ENCODE measurements around the gene CFAP210. TPM values are rescaled to one million over a fixed set of nuclear protein-coding genes. Genes with fewer than 3 reads are reported as not detected.

Gene CFAP210, protein sequence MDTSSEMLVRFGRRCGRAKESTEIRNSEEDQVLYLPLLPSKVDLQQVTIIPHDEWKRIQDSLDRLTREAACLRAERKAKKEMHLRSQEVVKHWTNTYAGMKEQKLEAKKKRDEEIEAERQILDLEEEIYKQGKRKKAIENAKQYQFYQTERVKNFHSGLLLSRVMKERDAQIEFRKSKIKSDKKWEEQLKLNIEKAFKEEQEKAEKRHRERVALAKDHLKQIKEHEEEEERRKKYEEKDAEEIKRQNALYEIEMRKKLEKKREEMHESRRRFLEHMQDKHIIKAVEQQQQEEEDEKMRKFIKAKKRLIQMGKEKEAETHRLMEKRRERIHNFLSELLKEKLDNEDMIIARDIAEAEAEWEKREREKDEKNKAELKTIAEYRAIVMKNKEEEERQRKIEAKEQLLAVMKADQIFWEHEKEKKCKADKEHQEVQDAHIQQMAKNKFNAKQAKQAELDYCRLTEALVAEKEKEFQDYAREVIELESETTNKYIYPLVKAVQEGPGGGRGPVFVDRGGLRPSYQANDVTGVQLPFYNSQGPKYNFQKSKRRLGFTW
- polyA plus RNA-seq (ENCODE audit: insufficient read length in 4 of 4): 1 to 10 TPM; 1.6 to 3.1 (median 2.6) TPM

DNA sequence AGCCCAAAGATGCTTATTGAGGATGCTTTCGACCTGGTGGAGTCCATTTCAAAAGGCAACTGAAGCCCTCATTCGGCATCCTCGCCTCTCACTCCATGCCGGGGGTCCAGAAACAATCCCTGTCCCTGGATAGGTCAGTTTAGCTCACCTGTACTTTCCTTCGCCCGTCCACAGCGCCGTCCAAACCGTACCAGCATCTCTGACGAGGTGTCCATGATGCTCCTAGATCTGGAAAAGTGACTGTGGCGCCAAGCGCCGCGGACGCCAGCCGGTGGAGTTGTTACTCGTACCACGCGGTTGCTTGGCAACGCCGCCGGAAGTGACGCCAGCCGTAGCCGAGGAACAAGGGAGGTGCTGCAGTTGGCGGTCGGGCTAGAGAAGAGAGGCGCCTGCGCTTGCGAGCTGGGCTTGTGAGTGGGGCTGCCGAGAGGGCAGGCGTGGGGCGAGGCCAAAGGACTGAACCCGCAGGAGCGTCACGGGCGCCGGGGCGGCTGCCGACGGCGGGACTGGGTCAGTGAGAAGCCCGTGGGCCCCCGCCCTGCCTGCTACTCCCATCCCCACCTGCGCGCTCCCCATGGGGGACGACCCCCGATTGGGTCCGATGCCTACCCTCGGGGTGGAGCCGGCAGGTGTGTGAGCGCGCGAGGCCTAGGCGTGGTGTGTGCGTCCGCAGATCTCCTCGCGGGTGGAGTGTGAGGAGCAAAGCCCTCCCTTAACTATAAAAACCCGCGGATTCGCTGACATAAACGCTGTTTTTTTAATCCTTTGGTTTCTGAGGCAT lies at the start of gene CFAP210, which contains the start of gene PHOSPHO2:
TSS of gene CFAP210 (minus strand) at position 293 of the 781 bp plus-strand sequence. CDS start at position 215, 78 bp downstream.
TSS of gene PHOSPHO2 (plus strand) at position 357 of the 781 bp plus-strand sequence. CDS start 6,503 bp downstream, outside the sequence.
- peak; percentile 80 to 92 (median 90) for DNase-seq (ENCODE audit: low read depth in 4 of 4, low spot score in 2 of 4)

DNA sequence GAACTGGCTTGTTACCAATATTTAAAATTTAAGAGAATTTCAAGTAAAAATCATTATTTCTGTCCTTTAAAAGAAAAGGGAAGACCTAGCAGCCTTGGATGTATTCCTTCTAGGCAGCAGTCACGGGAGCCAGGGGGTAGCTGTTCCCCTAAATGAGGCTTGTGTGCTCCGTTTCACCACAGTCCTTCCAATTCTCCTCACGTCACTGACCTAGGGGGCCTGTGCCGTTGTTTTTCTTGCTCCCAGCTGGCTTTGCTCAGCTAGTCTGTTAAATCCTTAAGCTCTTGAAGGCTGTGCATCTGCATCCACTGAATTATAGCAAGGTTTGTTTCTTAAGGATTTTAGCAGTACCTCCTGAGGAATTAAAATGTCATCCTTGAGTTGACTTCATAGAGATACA lies 49.3 kb upstream of the CFAP210 start:
- peak in 1 of 4 donors; percentile 52 for DNase-seq (ENCODE audit: low read depth in 4 of 4, low spot score in 2 of 4)

DNA sequence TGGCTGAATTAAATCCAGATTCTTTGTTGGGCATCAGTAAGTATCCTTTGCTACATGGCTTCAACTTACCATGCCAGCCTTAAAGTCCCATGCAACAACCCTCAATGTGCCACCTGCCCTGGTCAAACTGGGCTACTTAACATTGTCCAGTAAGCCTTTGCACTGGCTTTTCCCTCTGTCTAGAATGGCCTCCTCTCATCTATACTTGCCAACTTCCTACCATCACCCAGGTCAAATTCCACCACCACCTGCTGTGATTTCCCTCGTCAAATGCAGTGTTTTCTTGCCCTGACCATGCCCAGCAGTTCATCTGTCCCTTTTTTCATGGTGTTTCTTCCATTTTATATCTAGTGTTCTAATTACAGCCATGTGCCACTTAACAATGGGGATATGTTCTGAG lies 45.1 kb upstream of the CFAP210 start:
- no peak for DNase-seq (ENCODE audit: low read depth in 4 of 4, low spot score in 2 of 4)

DNA sequence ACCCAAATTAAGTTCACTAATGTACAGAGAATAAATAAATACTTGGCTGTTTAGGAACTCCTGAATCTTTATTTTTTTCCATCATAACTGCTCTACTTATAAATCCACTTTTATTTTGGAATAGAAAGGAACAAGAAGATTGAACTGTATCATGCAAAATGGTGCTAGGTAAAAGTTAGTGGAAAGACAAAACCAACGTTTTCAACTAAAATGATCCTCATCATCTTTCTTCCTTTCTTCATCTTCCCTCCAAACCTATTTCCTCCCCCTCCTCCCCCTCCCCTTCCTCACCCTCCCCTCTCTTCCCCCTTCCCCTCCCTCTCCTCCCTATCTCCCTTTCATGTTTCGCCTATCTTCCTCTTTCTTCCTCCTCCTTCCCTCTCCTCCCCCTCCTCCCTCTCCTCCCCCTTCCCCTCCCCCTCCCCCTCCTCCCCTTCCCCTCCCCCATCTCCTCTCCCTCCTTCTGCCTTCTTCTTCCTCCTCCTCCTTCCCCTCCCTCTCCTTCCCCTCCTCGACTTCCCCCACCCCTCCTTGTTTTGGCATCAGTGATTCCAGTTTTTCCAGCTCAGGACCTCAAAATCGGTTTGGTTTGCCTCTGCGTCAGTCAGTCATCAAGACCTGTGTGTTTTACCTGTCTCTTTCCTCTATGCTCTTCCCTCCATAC lies 44.5 kb upstream of the CFAP210 start:
- no peak for DNase-seq (ENCODE audit: low read depth in 4 of 4, low spot score in 2 of 4)

- DNase-seq (ENCODE audit: low read depth in 4 of 4, low spot score in 2 of 4): no peak
These were observed 42.7 kb upstream of the CFAP210 start for GRCh38 chr2:169736902-169737301.

- no peak for DNase-seq (ENCODE audit: low read depth in 4 of 4, low spot score in 2 of 4)
These were observed 41.4 kb upstream of the CFAP210 start for GRCh38 chr2:169735623-169736022.

GRCh38 chr2:169734169-169734847 lies 40.1 kb upstream of the CFAP210 start:
- no peak for DNase-seq (ENCODE audit: low read depth in 4 of 4, low spot score in 2 of 4)

- DNase-seq (ENCODE audit: low read depth in 4 of 4, low spot score in 2 of 4): no peak
These were observed 38.6 kb upstream of the CFAP210 start for GRCh38 chr2:169732583-169733358.

GRCh38 chr2:169732075-169732474 lies 37.9 kb upstream of the CFAP210 start:
- no peak for DNase-seq (ENCODE audit: low read depth in 4 of 4, low spot score in 2 of 4)

- no peak for DNase-seq (ENCODE audit: low read depth in 4 of 4, low spot score in 2 of 4)
These were observed 35.0 kb upstream of the CFAP210 start for GRCh38 chr2:169729274-169729605.

GRCh38 chr2:169727065-169727464 lies 32.9 kb upstream of the CFAP210 start:
- DNase-seq (ENCODE audit: low read depth in 4 of 4, low spot score in 2 of 4): no peak

DNA sequence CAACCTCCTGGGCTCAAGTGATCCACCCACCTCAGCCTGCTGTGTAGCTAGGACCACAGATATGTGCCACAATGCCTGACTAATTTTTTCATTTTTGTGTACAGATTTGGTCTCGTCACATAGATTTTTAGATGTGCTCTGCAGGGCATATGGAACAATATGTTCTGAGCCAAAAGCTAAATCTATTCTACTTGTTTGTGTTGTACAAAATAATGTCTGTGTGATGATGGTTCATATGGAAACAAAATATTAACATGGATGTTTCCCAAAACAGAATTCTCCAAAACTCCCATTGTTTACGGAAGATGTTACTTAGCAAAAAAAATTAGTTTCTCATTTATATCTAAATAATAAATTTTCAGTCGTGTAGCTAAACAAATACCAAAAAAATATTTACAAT lies 26.8 kb upstream of the CFAP210 start:
- no peak for DNase-seq (ENCODE audit: low read depth in 4 of 4, low spot score in 2 of 4)

DNA sequence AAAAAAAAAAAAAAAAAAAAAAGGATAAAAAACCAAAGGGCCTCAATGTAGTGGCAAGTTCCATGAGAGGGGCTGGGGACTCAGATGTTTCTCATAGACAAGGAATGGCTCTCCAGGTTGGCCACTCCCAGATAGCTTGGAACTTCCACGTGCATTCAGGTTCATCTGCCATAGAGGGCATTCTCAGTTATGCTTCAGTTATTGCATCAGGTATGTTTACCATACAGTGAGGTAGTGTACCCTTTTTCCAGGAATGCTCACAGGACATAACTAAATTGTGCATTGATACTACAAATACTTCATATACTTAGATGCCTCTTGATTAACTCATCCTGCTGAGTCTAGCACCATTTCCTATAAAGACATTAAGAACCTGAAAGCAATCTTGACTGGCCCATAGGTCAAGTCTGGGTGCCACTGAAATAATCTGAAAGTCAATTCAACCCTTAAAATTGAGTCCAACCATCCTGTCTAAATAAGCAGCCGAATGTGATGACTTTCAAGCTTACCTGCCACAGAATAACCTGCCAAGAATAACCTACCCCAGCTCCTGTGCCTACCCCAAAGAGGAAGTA lies 24.8 kb upstream of the CFAP210 start:
- no peak for DNase-seq (ENCODE audit: low read depth in 4 of 4, low spot score in 2 of 4)

- DNase-seq (ENCODE audit: low read depth in 4 of 4, low spot score in 2 of 4): no peak
These were observed 23.5 kb upstream of the CFAP210 start for GRCh38 chr2:169717691-169718063.

DNA sequence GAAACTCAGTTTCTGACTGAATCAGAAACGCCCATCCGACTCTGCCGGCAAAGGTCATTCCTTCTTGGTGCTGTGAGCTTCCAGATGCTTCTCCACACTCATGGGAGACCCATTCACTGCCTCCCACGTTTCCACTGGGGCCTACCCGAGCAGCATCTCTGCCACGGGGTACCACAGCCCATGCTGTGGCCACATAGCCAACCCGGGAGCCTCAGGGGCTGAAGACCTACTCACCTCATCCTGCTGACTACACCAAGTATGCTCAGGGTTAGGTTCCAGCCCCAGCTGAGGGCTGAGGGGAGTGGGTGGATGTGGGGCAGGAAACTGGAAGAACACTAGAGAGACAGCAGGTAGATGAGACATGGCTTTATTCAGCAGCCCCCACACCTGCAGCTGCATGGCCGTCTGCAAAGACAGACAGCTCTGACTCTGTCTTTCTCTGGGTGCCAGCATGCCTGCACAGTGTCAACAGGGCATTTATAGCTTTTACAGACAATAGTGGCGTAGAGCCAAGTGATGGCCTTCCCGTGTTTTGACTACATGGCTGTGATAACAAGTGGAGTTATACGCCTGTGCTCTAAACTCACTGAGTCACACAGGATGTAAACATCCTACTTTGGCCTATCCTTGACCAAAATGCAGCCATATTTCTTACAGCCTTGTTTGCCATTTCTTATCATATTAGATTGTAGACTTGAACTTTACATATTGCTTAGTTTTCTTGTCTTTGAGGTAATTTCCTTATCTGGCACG lies 22.9 kb upstream of the CFAP210 start:
- no peak for DNase-seq (ENCODE audit: low read depth in 4 of 4, low spot score in 2 of 4)

GRCh38 chr2:169716238-169716886 lies 22.2 kb upstream of the CFAP210 start:
- DNase-seq (ENCODE audit: low read depth in 4 of 4, low spot score in 2 of 4): no peak

- DNase-seq (ENCODE audit: low read depth in 4 of 4, low spot score in 2 of 4): no peak
These were observed 21.4 kb upstream of the CFAP210 start for GRCh38 chr2:169715379-169716237.

All from left renal cortex interstitium (tissue), 4 donors.